ENCODE data around the gene HABP4.

- TF ChIP-seq POLR2A (IDR thresholded peaks at IDR 0.05) (no peak), CTCF (IDR thresholded peaks at IDR 0.05) (no peak)
Observed at GRCh38 chr9:96494215-96494800, 44.3 kb downstream of the HABP4 start.

Data from heart left ventricle (tissue), 13 donors.